SH-SY5Y (cell line): ENCODE data around the gene SCYL1.

Source experiments
- GATA2 ChIP-seq: IDR thresholded peaks from 2 replicates; pipeline ENCODE4 v1.6.1; 2011; ENCODE audit warnings: mild to moderate bottlenecking, low read depth, low read length
- GATA3 ChIP-seq: IDR thresholded peaks from 2 replicates; pipeline ENCODE4 v1.6.1; 2011; ENCODE audit warnings: low read depth, mild to moderate bottlenecking, low read length, moderate library complexity

- TF ChIP-seq GATA3: no peak
- no peak for TF ChIP-seq GATA2
Measured at GRCh38 chr11:65554057-65554818, 29.4 kb downstream of the SCYL1 start.
